H1 (cell line): ENCODE results near the gene CWC27. TPM values are rescaled to one million over a fixed set of nuclear protein-coding genes. Genes with fewer than 3 reads are reported as not detected.

ENCODE experiments used
- CTCF ChIA-PET: fragments of 300-600 bp; sonication (Branson Sonifier 250); formaldehyde crosslinking; loops from one replicate; lab custom pipeline; 2021; ENCODE audit not compliant: partially characterized antibody; lab: Charles Lee
- POLR2A ChIA-PET: fragments of 300-600 bp; sonication (Branson Sonifier 250); formaldehyde crosslinking; loops from one replicate; lab custom pipeline; 2021; ENCODE audit warnings: inconsistent platforms; ENCODE audit not compliant: partially characterized antibody; lab: Charles Lee
- DNase-seq, 2 experiments: peaks; one replicate each; pipeline versions ENCODE4 v3.0.0 to v3.0.0-alpha.2; 2010 to 2022; ENCODE audit warnings: low spot score in 2 of 2, low read depth in 1 of 2, mixed read lengths in 1 of 2
- FAIRE-seq: peaks from 2 replicates; lab custom pipeline; 2011; peaks lifted over from hg19 to GRCh38; lab: Jason Lieb, UNC
- H2AFZ ChIP-seq: 2 replicates; pipeline ENCODE4 v1.8.1; 2012; ENCODE audit warnings: low read length, inconsistent platforms
- H2AK5ac ChIP-seq: 2 replicates; pipeline ENCODE4 v1.6.1; 2013; ENCODE audit warnings: low read depth, low read length
- H2BK120ac ChIP-seq: replicated peaks from 2 replicates; pipeline ENCODE3; 2013; ENCODE audit warnings: low read depth, low read length, inconsistent platforms
- H2BK12ac ChIP-seq: 2 replicates; pipeline ENCODE4 v1.6.1; 2013; ENCODE audit warnings: low read depth, low read length
- H2BK15ac ChIP-seq: 2 replicates; pipeline ENCODE4 v1.6.1; 2013; ENCODE audit warnings: low read length
- H2BK20ac ChIP-seq: 2 replicates; pipeline ENCODE4 v1.6.1; 2013; ENCODE audit warnings: low read length
- H2BK5ac ChIP-seq: 2 replicates; pipeline ENCODE4 v1.6.1; 2013; ENCODE audit warnings: low read depth, low read length
- H3K14ac ChIP-seq: 2 replicates; pipeline ENCODE4 v1.6.1; 2013; ENCODE audit warnings: inconsistent platforms; ENCODE audit not compliant: insufficient read length
- H3K18ac ChIP-seq: 2 replicates; pipeline ENCODE4 v1.6.1; 2013; ENCODE audit warnings: low read length; ENCODE audit errors: extremely low read depth
- H3K23ac ChIP-seq: 2 replicates; pipeline ENCODE4 v1.6.1; 2013; ENCODE audit warnings: inconsistent platforms; ENCODE audit not compliant: insufficient read length
- H3K23me2 ChIP-seq: 2 replicates; pipeline ENCODE4 v1.6.1; 2013; ENCODE audit warnings: low read depth, low read length
- H3K27ac ChIP-seq: 2 replicates; pipeline ENCODE4 v1.6.1; 2011; ENCODE audit warnings: low read depth, low read length, inconsistent platforms
- H3K27me3 ChIP-seq, 4 experiments: replicated peaks in 1 of 4; 1 replicate in 1 of 4; 2 replicates in 3 of 4; pipeline versions ENCODE4 v1.6.1 to v1.8.1; 2011 to 2013; ENCODE audit warnings: low read length in 3 of 4, mild to moderate bottlenecking in 3 of 4, inconsistent platforms in 2 of 4, mixed read lengths in 2 of 4, moderate library complexity in 1 of 4; ENCODE audit not compliant: control insufficient read depth in 3 of 4, insufficient read depth in 3 of 4; ENCODE audit errors: extremely low read depth in 1 of 4
- H3K36me3 ChIP-seq, 4 experiments: 2 replicates each; pipeline versions ENCODE4 v1.6.1 to v1.8.1; 2011 to 2013; ENCODE audit warnings: mild to moderate bottlenecking in 4 of 4, low read length in 3 of 4, moderate library complexity in 2 of 4, control low read depth in 1 of 4, inconsistent platforms in 1 of 4; ENCODE audit not compliant: insufficient read depth in 4 of 4, control insufficient read depth in 2 of 4
- H3K4ac ChIP-seq: replicated peaks from 2 replicates; pipeline ENCODE3; 2013; ENCODE audit warnings: low read length, low read depth, mixed read lengths, inconsistent platforms; ENCODE audit not compliant: insufficient read length
- H3K4me1 ChIP-seq, 4 experiments: replicated peaks in 1 of 4; 1 replicate in 1 of 4; 2 replicates in 3 of 4; pipeline versions ENCODE4 v1.6.1 to v1.8.1; 2011 to 2013; ENCODE audit warnings: low read length in 3 of 4, inconsistent platforms in 2 of 4, mixed read lengths in 1 of 4; ENCODE audit not compliant: insufficient read depth in 4 of 4, control insufficient read depth in 3 of 4
- H3K4me2 ChIP-seq, 2 experiments: 2 replicates each; pipeline versions ENCODE4 v1.6.1 to v1.8.1; 2011 to 2013; ENCODE audit warnings: low read depth in 2 of 2, low read length in 2 of 2, control low read depth in 1 of 2, inconsistent platforms in 1 of 2, mild to moderate bottlenecking in 1 of 2; ENCODE audit not compliant: insufficient read depth in 1 of 2
- H3K4me3 ChIP-seq, 4 experiments: fragments of 200-600, 300-600 bp in 1 of 4; sonication (generic), shearing (Covaris generic), sonication (Bioruptor Twin) in 1 of 4; 2 replicates each; pipeline versions ENCODE4 v1.5.1 to v1.8.1; 2011 to 2016; ENCODE audit warnings: low read length in 4 of 4, low read depth in 3 of 4, control low read depth in 2 of 4, inconsistent platforms in 2 of 4, mild to moderate bottlenecking in 2 of 4, mixed read lengths in 1 of 4, moderate library complexity in 1 of 4; ENCODE audit not compliant: insufficient read depth in 2 of 4; ENCODE audit errors: extremely low read depth in 1 of 4
- H3K56ac ChIP-seq: replicated peaks from 2 replicates; pipeline ENCODE3; 2013; ENCODE audit warnings: low read depth, mild to moderate bottlenecking, mixed read lengths, low read length, inconsistent platforms; ENCODE audit not compliant: insufficient read length
- H3K79me1 ChIP-seq: 2 replicates; pipeline ENCODE4 v1.6.1; 2013; ENCODE audit warnings: low read depth, low read length, control low read depth
- H3K79me2 ChIP-seq, 2 experiments: 2 replicates each; pipeline versions ENCODE4 v1.6.1 to v1.8.1; 2012 to 2013; ENCODE audit warnings: low read length in 2 of 2, mild to moderate bottlenecking in 2 of 2, inconsistent platforms in 1 of 2; ENCODE audit not compliant: insufficient read depth in 2 of 2, control insufficient read depth in 1 of 2
- H3K9ac ChIP-seq, 4 experiments: replicated peaks in 1 of 4; 1 replicate in 1 of 4; 2 replicates in 3 of 4; pipeline versions ENCODE4 v1.6.1 to v1.8.1; 2011 to 2013; ENCODE audit warnings: low read depth in 3 of 4, low read length in 3 of 4, control low read depth in 2 of 4, mild to moderate bottlenecking in 2 of 4, moderate library complexity in 2 of 4, inconsistent platforms in 1 of 4; ENCODE audit errors: extremely low read depth in 1 of 4
- H3K9me3 ChIP-seq, 2 experiments: 2 replicates each; pipeline versions ENCODE4 v1.6.1 to v1.8.1; 2012 to 2013; ENCODE audit warnings: mild to moderate bottlenecking in 2 of 2, moderate library complexity in 2 of 2, control low read depth in 1 of 2, inconsistent platforms in 1 of 2, low read depth in 1 of 2, low read length in 1 of 2, mixed read lengths in 1 of 2; ENCODE audit not compliant: insufficient read depth in 2 of 2
- H4K20me1 ChIP-seq, 2 experiments: replicated peaks in 1 of 2; 2 replicates each; pipeline versions ENCODE3 to v1.8.1; 2011 to 2013; ENCODE audit warnings: inconsistent platforms in 2 of 2, low read length in 2 of 2, mild to moderate bottlenecking in 1 of 2; ENCODE audit not compliant: insufficient read depth in 2 of 2, control insufficient read depth in 1 of 2
- H4K5ac ChIP-seq: 2 replicates; pipeline ENCODE4 v1.6.1; 2013; ENCODE audit warnings: low read length, low read depth, mixed read lengths, inconsistent platforms; ENCODE audit not compliant: insufficient read length
- H4K8ac ChIP-seq: 2 replicates; pipeline ENCODE4 v1.8.0; 2013; ENCODE audit warnings: mild to moderate bottlenecking, moderate library complexity, low read length, inconsistent platforms; ENCODE audit not compliant: insufficient read depth; ENCODE audit errors: extremely low read depth
- H4K91ac ChIP-seq: replicated peaks from 2 replicates; pipeline ENCODE3; 2013; ENCODE audit warnings: low read length, mixed read lengths, inconsistent platforms; ENCODE audit not compliant: insufficient read length
- BRCA1 ChIP-seq: IDR thresholded peaks from 2 replicates; pipeline ENCODE4 v1.6.1; 2012; ENCODE audit warnings: low read depth, low read length, improper control_type of control experiment
- CHD2 ChIP-seq: IDR thresholded peaks from 2 replicates; pipeline ENCODE4 v1.6.1; 2012; ENCODE audit warnings: low read length, improper control_type of control experiment
- EZH2 ChIP-seq: fragments of 200-600 bp; sonication (generic); IDR thresholded peaks from 2 replicates; pipeline ENCODE4 v1.7.1; 2012; ENCODE audit warnings: low read depth, mild to moderate bottlenecking, moderate library complexity, low read length, inconsistent platforms; ENCODE audit not compliant: severe bottlenecking
- FOSL1 ChIP-seq: IDR thresholded peaks from 2 replicates; pipeline ENCODE4 v1.6.1; 2011; ENCODE audit warnings: mild to moderate bottlenecking, low read depth, low read length, moderate library complexity; ENCODE audit not compliant: insufficient read depth
- GABPA ChIP-seq: IDR thresholded peaks from 2 replicates; pipeline ENCODE4 v1.6.1; 2011; ENCODE audit warnings: mild to moderate bottlenecking, low read length, moderate library complexity, borderline replicate concordance; ENCODE audit not compliant: insufficient read depth
- GTF2F1 ChIP-seq: IDR thresholded peaks from 2 replicates; pipeline ENCODE4 v1.6.1; 2012; ENCODE audit warnings: low read depth, low read length, improper control_type of control experiment, borderline replicate concordance
- HDAC2 ChIP-seq, 2 experiments: fragments of 300-600 bp in 1 of 2; sonication (generic) in 1 of 2; IDR thresholded peaks; 2 replicates each; pipeline ENCODE4 v1.6.1; 2011 to 2012; ENCODE audit warnings: low read depth in 2 of 2, low read length in 2 of 2, mild to moderate bottlenecking in 2 of 2, moderate library complexity in 2 of 2, borderline replicate concordance in 1 of 2, inconsistent platforms in 1 of 2
- KDM1A ChIP-seq: fragments of 200-600, 300-600 bp; sonication (generic); IDR thresholded peaks from 2 replicates; pipeline ENCODE4 v1.7.1; 2016; ENCODE audit warnings: mild to moderate bottlenecking, low read length, borderline replicate concordance
- MAFK ChIP-seq: IDR thresholded peaks from 2 replicates; pipeline ENCODE4 v1.6.1; 2012; ENCODE audit warnings: low read depth, mild to moderate bottlenecking, improper control_type of control experiment, low read length
- RFX5 ChIP-seq: IDR thresholded peaks from 2 replicates; pipeline ENCODE4 v1.6.1; 2011; ENCODE audit warnings: low read depth, low read length, improper control_type of control experiment, borderline replicate concordance
- SIN3A ChIP-seq, 2 experiments: IDR thresholded peaks in 1 of 2; conservative IDR thresholded peaks in 1 of 2; 2 replicates each; pipeline ENCODE4 v1.6.1; 2011 to 2012; ENCODE audit warnings: low read length in 2 of 2, improper control_type of control experiment in 1 of 2, low read depth in 1 of 2, mild to moderate bottlenecking in 1 of 2
- TBP ChIP-seq: IDR thresholded peaks from 2 replicates; pipeline ENCODE4 v1.6.1; 2011; ENCODE audit warnings: low read depth, low read length, improper control_type of control experiment
- WGBS, 2 experiments: shearing (Covaris generic) in 1 of 2; methylation state at CpG; one replicate each; pipeline versions ENCODE4 v1.1.6 to v1.1.7; 2013 to 2015; ENCODE audit warnings: low lambda C conversion rate in 2 of 2, mixed read lengths in 2 of 2, inconsistent platforms in 1 of 2, low coverage in 1 of 2, missing lambda C conversion rate in 1 of 2; ENCODE audit not compliant: insufficient replicate concordance in 2 of 2, insufficient coverage in 1 of 2, insufficient read length in 1 of 2; ENCODE audit errors: extremely low coverage in 1 of 2, missing lambda C conversion rate in 1 of 2; 5-methylcytosine and 5-hydroxymethylcytosine counted together
- polyA plus RNA-seq, 7 experiments: library from polyadenylated mRNA; depleted of rRNA in 3 of 7; stranded (reverse) in 5 of 7; unstranded in 2 of 7; fragments of >200 nt in 5 of 7; fragments of 200-250 nt in 2 of 7; gene quantifications; 1 replicate in 5 of 7; 2 replicates in 1 of 7; 4 replicates in 1 of 7; pipeline versions ENCODE4 v1.2.1 to v1.2.3, GENCODE V29; 2011 to 2013; ENCODE audit warnings: missing spikeins in 2 of 7, mixed read lengths in 2 of 7
- total RNA-seq: library from RNA; stranded (reverse); fragmentation: NEBNext Ultra II Directional; extraction: Animal tissue kit (Norgen Biotek cat#: 25700); gene quantifications from 2 replicates; pipeline ENCODE4 v1.2.1, GENCODE V29; 2021
- TF ChIP-seq, protein P1 (sequence below): IDR thresholded peaks from 2 replicates; pipeline ENCODE4 v1.6.1; 2012; ENCODE audit warnings: inconsistent platforms

The CWC27 gene
- total and polyA plus RNA-seq, 2 of the 8 experiments (the other 6 are each of a cell fraction or from before 2014, with no cell fraction given) = 24.9 to 43.4 TPM

DNA sequence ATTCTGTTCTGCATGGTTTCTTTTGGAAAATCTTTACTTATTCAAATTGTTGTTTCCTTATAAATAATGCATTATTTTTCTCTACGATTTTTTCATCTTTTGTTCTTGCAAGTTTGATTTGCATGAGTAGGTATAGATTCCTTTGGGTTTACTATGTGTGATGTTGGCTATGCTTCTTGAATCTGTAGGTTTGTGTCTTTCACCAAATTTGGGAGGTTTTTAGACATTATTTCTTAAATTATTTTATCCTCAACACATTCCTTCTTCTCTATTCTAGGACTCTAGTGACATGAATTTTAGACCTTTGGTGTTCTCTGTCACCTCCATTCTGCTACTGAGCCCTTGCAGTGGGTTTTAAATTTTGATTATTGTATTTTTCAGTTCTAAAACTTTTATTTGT is 219.0 kb downstream of the CWC27 start:
- DNase-seq (no peak), FAIRE-seq (no peak)
- Histone ChIP-seq H2BK12ac (no peak overlapping the region), H4K5ac (no peak overlapping the region), H4K8ac (no peak overlapping the region), H3K4me2 (no peak overlapping the region), H3K27me3 (no peaks in the 10 kb centered on the region), H4K91ac (no peak overlapping the region), H3K79me1 (no peaks in the 10 kb centered on the region), H4K20me1 (no peaks in the 10 kb centered on the region), H3K4ac (no peak overlapping the region), H2BK5ac (no peak overlapping the region), H3K9ac (no peak overlapping the region), H3K18ac (no peak overlapping the region), H2BK20ac (no peak overlapping the region), H2BK120ac (no peak overlapping the region), H3K79me2 (no peaks in the 10 kb centered on the region), H2AK5ac (no peak overlapping the region), H3K36me3 (peaks cover 0 to 2% (median 0%) of the 10 kb centered on the region in 4 experiments; a peak in 1 of 8 replicates), H3K4me1 (no peaks in the 10 kb centered on the region), H3K23ac (no peak overlapping the region), H3K4me3 (no peak overlapping the region), H2AFZ (no peak overlapping the region), H2BK15ac (no peak overlapping the region), H3K9me3 (peaks cover 0 to 5% of the 10 kb centered on the region in 2 experiments; a peak in 1 of 4 replicates), H3K27ac (no peak overlapping the region), H3K56ac (no peak overlapping the region), H3K23me2 (no peaks in the 10 kb centered on the region), H3K14ac (no peak overlapping the region)
- 94% methylated on average over 1 of the region's 1 CpG; no CpG with 5 or more reads in 1 of the 2 experiments for WGBS, 2 experiments
- ChIA-PET CTCF (interaction anchor here (1.6 kb wide), 1 partner anchor 10 kb away, joined by 4 read pairs; no protein-coding TSS in a partner anchor), POLR2A (interaction anchor here (0.7 kb wide), 1 partner anchor 28 kb away, joined by 3 read pairs; no protein-coding TSS in a partner anchor)
- no peak for TF ChIP-seq GABPA
- no peak for TF ChIP-seq FOSL1
- TF ChIP-seq, protein P1, sequence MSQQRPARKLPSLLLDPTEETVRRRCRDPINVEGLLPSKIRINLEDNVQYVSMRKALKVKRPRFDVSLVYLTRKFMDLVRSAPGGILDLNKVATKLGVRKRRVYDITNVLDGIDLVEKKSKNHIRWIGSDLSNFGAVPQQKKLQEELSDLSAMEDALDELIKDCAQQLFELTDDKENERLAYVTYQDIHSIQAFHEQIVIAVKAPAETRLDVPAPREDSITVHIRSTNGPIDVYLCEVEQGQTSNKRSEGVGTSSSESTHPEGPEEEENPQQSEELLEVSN = no peak
- no peak for TF ChIP-seq BRCA1
- TF ChIP-seq RFX5 = no peak
- TF ChIP-seq EZH2 = no peak
- no peak for TF ChIP-seq SIN3A (conservative IDR thresholded peaks at IDR 0.05 in 1 of 2, IDR thresholded peaks at IDR 0.05 in 1 of 2; ENCODE audit: low read depth in 1 of 2, low read length in 2 of 2)
- no peak for TF ChIP-seq KDM1A
- TF ChIP-seq MAFK = no peak
- TF ChIP-seq GTF2F1 = no peak
- no peak for TF ChIP-seq CHD2
- no peak for TF ChIP-seq HDAC2 (IDR thresholded peaks at IDR 0.05; ENCODE audit: borderline replicate concordance in 1 of 2, low read depth in 2 of 2, low read length in 2 of 2)
- no peak for TF ChIP-seq TBP
